GM23338 (cell line): ENCODE results near the gene SIDT1. TPM values are rescaled to one million over a fixed set of nuclear protein-coding genes. Genes with fewer than 3 reads are reported as not detected.

ENCODE experiments used
- ATAC-seq: fragments of 200-7000 bp; cut with Tn5 transposase; 3 replicates; pipeline ENCODE4 v1.9.1; 2020
- DNase-seq: peaks from one replicate; pipeline ENCODE4 v3.0.0-alpha.2; 2015; ENCODE audit warnings: low spot score
- H2AFZ ChIP-seq: fragments of 200-600 bp; sonication (generic); 2 replicates; pipeline ENCODE4 v1.8.0; 2016; ENCODE audit warnings: antibody characterized with exemption, mild to moderate bottlenecking, moderate library complexity
- H3F3A ChIP-seq: fragments of 200-600 bp; sonication (generic); replicated peaks from 2 replicates; pipeline ENCODE4 v1.8.0; 2017; ENCODE audit warnings: antibody characterized with exemption, mixed run types, low read depth
- H3K27ac ChIP-seq: fragments of 200-600 bp; sonication (generic); 2 replicates; pipeline ENCODE4 v1.6.1; 2016; ENCODE audit warnings: low read depth
- H3K27me3 ChIP-seq: fragments of 200-600 bp; sonication (generic); 2 replicates; pipeline ENCODE4 v1.8.0; 2016; ENCODE audit warnings: mild to moderate bottlenecking, mixed run types, moderate library complexity; ENCODE audit not compliant: insufficient read depth
- H3K36me3 ChIP-seq: fragments of 200-600 bp; sonication (generic); 2 replicates; pipeline ENCODE4 v1.8.0; 2016; ENCODE audit warnings: mild to moderate bottlenecking; ENCODE audit not compliant: insufficient read depth
- H3K4me1 ChIP-seq: fragments of 200-600 bp; sonication (generic); 2 replicates; pipeline ENCODE4 v1.8.0; 2016; ENCODE audit warnings: mild to moderate bottlenecking, moderate library complexity; ENCODE audit not compliant: insufficient read depth
- H3K4me2 ChIP-seq: fragments of 200-600 bp; sonication (generic); 2 replicates; pipeline ENCODE4 v1.7.1; 2017; ENCODE audit warnings: mixed run types
- H3K4me3 ChIP-seq: fragments of 200-600 bp; sonication (generic); 2 replicates; pipeline ENCODE4 v1.6.1; 2016; ENCODE audit warnings: mixed run types
- H3K79me2 ChIP-seq: fragments of 200-600 bp; sonication (generic); replicated peaks from 2 replicates; pipeline ENCODE4 v1.8.0; 2017; ENCODE audit warnings: mild to moderate bottlenecking; ENCODE audit not compliant: insufficient read depth
- H3K9me2 ChIP-seq: fragments of 200-600 bp; sonication (generic); 2 replicates; pipeline ENCODE4 v1.8.0; 2017; ENCODE audit not compliant: insufficient read depth
- H4K20me1 ChIP-seq: fragments of 200-600 bp; sonication (generic); replicated peaks from 2 replicates; pipeline ENCODE4 v1.8.0; 2017; ENCODE audit warnings: mild to moderate bottlenecking; ENCODE audit not compliant: insufficient read depth
- H3K27ac Mint-ChIP-seq: 2 replicates; pipeline ENCODE4 v1.8.0; 2020; ENCODE audit warnings: inconsistent platforms, mild to moderate bottlenecking, moderate library complexity, mixed read lengths
- H3K27me3 Mint-ChIP-seq: 3 replicates; pipeline ENCODE4 v1.8.0; 2022; ENCODE audit warnings: low read depth, mild to moderate bottlenecking, moderate library complexity, mixed read lengths, inconsistent platforms; ENCODE audit not compliant: insufficient read depth, poor library complexity
- H3K36me3 Mint-ChIP-seq: 3 replicates; pipeline ENCODE4 v1.8.0; 2021; ENCODE audit warnings: low read depth, mild to moderate bottlenecking, inconsistent platforms, moderate library complexity, mixed read lengths
- H3K4me1 Mint-ChIP-seq: 3 replicates; pipeline ENCODE4 v1.8.0; 2020; ENCODE audit warnings: mild to moderate bottlenecking, inconsistent platforms, mixed read lengths
- H3K4me3 Mint-ChIP-seq: 3 replicates; pipeline ENCODE4 v1.8.0; 2021; ENCODE audit warnings: moderate library complexity, mild to moderate bottlenecking, inconsistent platforms, mixed read lengths
- H3K9me3 Mint-ChIP-seq: 3 replicates; pipeline ENCODE4 v1.8.0; 2020; ENCODE audit warnings: moderate library complexity, mild to moderate bottlenecking, inconsistent platforms, mixed read lengths
- CREB1 ChIP-seq: fragments of 250-450 bp; sonication (Bioruptor Pico); IDR thresholded peaks from 2 replicates; pipeline ENCODE4 v1.5.0; 2020; ENCODE audit warnings: low read depth, mild to moderate bottlenecking, moderate library complexity
- NANOG ChIP-seq: IDR thresholded peaks from 2 replicates; pipeline ENCODE4 v1.6.1; 2016; ENCODE audit warnings: antibody characterized with exemption, borderline replicate concordance
- REST ChIP-seq: IDR thresholded peaks from one replicate; pipeline ENCODE4 v1.6.1; 2018; ENCODE audit warnings: antibody characterized with exemption; ENCODE audit not compliant: unreplicated experiment
- ZNF114 ChIP-seq: fragments of 250-450 bp; sonication (Bioruptor Pico); IDR thresholded peaks from 2 replicates; pipeline ENCODE4 v1.5.0; 2020; ENCODE audit warnings: mild to moderate bottlenecking, moderate library complexity
- ZNF331 ChIP-seq: fragments of 250-450 bp; sonication (Bioruptor Pico); IDR thresholded peaks from 2 replicates; pipeline ENCODE4 v1.5.0; 2020; ENCODE audit warnings: low read depth, mild to moderate bottlenecking, moderate library complexity
- polyA plus RNA-seq: library from polyadenylated mRNA; unstranded; fragments of >200 nt; fragmentation: Nextera tagmentation; extraction: Ambion mirVana; gene quantifications from 2 replicates; pipeline ENCODE4 v1.2.1, GENCODE V29; 2016
- total RNA-seq: library from RNA; depleted of rRNA; stranded (reverse); fragments of >200 nt; shearing (Covaris generic); gene quantifications from 2 replicates; pipeline ENCODE4 v1.2.3, GENCODE V29; 2014
- TF ChIP-seq, protein P1 (sequence below): fragments of 250-450 bp; sonication (Bioruptor Pico); IDR thresholded peaks from 2 replicates; pipeline ENCODE4 v1.5.0; 2020; ENCODE audit warnings: mild to moderate bottlenecking, moderate library complexity

The SIDT1 gene
- total and polyA plus RNA-seq, 2 experiments from 2014 or later: 0.10 TPM; not detected in 1

- TF ChIP-seq, protein P1, sequence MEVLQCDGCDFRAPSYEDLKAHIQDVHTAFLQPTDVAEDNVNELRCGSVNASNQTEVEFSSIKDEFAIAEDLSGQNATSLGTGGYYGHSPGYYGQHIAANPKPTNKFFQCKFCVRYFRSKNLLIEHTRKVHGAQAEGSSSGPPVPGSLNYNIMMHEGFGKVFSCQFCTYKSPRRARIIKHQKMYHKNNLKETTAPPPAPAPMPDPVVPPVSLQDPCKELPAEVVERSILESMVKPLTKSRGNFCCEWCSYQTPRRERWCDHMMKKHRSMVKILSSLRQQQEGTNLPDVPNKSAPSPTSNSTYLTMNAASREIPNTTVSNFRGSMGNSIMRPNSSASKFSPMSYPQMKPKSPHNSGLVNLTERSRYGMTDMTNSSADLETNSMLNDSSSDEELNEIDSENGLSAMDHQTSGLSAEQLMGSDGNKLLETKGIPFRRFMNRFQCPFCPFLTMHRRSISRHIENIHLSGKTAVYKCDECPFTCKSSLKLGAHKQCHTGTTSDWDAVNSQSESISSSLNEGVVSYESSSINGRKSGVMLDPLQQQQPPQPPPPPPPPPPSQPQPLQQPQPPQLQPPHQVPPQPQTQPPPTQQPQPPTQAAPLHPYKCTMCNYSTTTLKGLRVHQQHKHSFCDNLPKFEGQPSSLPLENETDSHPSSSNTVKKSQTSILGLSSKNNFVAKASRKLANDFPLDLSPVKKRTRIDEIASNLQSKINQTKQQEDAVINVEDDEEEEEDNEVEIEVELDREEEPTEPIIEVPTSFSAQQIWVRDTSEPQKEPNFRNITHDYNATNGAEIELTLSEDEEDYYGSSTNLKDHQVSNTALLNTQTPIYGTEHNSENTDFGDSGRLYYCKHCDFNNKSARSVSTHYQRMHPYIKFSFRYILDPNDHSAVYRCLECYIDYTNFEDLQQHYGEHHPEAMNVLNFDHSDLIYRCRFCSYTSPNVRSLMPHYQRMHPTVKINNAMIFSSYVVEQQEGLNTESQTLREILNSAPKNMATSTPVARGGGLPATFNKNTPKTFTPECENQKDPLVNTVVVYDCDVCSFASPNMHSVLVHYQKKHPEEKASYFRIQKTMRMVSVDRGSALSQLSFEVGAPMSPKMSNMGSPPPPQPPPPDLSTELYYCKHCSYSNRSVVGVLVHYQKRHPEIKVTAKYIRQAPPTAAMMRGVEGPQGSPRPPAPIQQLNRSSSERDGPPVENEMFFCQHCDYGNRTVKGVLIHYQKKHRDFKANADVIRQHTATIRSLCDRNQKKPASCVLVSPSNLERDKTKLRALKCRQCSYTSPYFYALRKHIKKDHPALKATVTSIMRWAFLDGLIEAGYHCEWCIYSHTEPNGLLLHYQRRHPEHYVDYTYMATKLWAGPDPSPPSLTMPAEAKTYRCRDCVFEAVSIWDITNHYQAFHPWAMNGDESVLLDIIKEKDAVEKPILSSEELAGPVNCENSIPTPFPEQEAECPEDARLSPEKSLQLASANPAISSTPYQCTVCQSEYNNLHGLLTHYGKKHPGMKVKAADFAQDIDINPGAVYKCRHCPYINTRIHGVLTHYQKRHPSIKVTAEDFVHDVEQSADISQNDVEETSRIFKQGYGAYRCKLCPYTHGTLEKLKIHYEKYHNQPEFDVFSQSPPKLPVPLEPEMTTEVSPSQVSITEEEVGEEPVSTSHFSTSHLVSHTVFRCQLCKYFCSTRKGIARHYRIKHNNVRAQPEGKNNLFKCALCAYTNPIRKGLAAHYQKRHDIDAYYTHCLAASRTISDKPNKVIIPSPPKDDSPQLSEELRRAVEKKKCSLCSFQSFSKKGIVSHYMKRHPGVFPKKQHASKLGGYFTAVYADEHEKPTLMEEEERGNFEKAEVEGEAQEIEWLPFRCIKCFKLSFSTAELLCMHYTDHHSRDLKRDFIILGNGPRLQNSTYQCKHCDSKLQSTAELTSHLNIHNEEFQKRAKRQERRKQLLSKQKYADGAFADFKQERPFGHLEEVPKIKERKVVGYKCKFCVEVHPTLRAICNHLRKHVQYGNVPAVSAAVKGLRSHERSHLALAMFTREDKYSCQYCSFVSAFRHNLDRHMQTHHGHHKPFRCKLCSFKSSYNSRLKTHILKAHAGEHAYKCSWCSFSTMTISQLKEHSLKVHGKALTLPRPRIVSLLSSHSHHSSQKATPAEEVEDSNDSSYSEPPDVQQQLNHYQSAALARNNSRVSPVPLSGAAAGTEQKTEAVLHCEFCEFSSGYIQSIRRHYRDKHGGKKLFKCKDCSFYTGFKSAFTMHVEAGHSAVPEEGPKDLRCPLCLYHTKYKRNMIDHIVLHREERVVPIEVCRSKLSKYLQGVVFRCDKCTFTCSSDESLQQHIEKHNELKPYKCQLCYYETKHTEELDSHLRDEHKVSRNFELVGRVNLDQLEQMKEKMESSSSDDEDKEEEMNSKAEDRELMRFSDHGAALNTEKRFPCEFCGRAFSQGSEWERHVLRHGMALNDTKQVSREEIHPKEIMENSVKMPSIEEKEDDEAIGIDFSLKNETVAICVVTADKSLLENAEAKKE: no peak
Observed at GRCh38 chr3:113570158-113570557, 37.8 kb downstream of the SIDT1 start (continued).

- no peaks in the 10 kb centered on the region for H4K20me1 ChIP-seq
- H3K4me3 ChIP-seq: no peak overlapping the region
- Mint-ChIP-seq H3K27me3 (no peaks in the 10 kb centered on the region), H3K4me1 (peaks cover 4% of the 10 kb centered on the region; the same call in 2 of the 3 replicates), H3K9me3 (no peaks in the 10 kb centered on the region), H3K36me3 (no peaks in the 10 kb centered on the region), H3K4me3 (no peak overlapping the region), H3K27ac (no peak overlapping the region)
- DNase-seq (no peak), ATAC-seq (no peak)
- no peaks in the 10 kb centered on the region for H3K27me3 ChIP-seq
- H3K79me2 ChIP-seq: no peaks in the 10 kb centered on the region
- H3K36me3 ChIP-seq: no peaks in the 10 kb centered on the region
- H2AFZ ChIP-seq: no peak overlapping the region
- no peaks in the 10 kb centered on the region for H3K4me1 ChIP-seq
- no peaks in the 10 kb centered on the region for H3K9me2 ChIP-seq
- no peak overlapping the region for H3K27ac ChIP-seq
- no peaks in the 10 kb centered on the region for H3F3A ChIP-seq
- no peak overlapping the region for H3K4me2 ChIP-seq
- TF ChIP-seq REST: no peak
- TF ChIP-seq, protein P1: no peak
- TF ChIP-seq ZNF114 (CRISPR knock-in tag): no peak
- no peak for TF ChIP-seq CREB1 (CRISPR knock-in tag)
- no peak for TF ChIP-seq ZNF331
- TF ChIP-seq NANOG: no peak
Observed at GRCh38 chr3:113571360-113571759, 39.0 kb downstream of the SIDT1 start.
